Tibial nerve (tissue), 3 donors: ENCODE data around the gene TMEM53.

Experiments used
- POLR2A ChIP-seq, 2 donors: fragments of 450-650 bp; IDR thresholded peaks; one replicate each; pipeline ENCODE4 v1.6.1; 2017; ENCODE audit warnings: antibody characterized with exemption in 2 of 2, mild to moderate bottlenecking in 2 of 2, moderate library complexity in 2 of 2
- TF ChIP-seq, protein P1 (sequence below), 5 experiments: fragments of 200-600 bp in 3 of 5; fragments of 450-650 bp in 2 of 5; sonication (generic) in 3 of 5; IDR thresholded peaks; one replicate each; pipeline ENCODE4 v1.5.1; 2016 to 2019; ENCODE audit warnings: antibody characterized with exemption in 5 of 5, mild to moderate bottlenecking in 3 of 5, moderate library complexity in 2 of 5

DNA sequence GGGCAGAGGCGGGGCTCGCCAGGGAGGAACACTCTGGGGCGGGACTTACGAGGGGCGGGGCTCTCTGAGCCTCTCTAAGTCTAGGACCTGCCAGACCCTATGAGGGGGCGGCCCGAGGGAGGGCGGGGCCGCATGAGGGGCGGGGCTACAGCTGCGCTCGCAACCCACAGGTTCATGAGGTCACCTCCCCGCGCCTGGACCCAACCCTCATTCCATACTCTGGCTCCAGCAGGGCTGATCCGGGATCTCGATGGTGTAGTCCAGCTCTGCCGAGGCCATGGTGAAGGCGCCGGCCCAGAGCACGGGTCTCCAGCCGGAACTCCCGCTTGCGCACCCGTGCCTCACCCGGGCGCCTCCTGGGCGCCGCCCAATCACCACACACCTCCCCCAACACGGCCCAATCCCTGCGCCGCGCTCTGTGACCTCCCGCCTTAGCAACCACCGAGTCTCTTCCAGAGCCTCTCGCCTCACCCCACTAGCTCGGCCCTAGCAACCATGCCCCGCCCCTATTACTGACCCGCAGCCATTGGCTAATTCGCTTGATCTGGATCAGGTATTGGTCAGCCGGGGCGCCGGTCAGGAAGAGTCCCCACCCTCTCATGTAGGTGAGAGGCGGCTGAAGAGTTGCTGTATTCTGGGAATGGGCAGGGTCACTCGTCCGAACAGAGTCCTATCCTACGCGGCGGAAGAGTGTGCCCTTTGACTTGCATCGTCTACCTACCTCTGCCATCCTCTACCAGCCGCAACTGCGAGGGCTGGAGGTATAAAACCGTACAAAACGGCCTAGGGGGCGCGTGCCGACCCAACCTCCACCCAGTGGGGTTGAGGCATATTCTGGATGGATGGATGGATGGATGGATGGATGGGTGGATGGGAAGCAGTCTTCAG, at the start of gene TMEM53, which contains the start of gene ARMH1:
- peak; percentile 51 to 77 for TF ChIP-seq POLR2A (IDR thresholded peaks at IDR 0.05)
- TF ChIP-seq, protein P1, sequence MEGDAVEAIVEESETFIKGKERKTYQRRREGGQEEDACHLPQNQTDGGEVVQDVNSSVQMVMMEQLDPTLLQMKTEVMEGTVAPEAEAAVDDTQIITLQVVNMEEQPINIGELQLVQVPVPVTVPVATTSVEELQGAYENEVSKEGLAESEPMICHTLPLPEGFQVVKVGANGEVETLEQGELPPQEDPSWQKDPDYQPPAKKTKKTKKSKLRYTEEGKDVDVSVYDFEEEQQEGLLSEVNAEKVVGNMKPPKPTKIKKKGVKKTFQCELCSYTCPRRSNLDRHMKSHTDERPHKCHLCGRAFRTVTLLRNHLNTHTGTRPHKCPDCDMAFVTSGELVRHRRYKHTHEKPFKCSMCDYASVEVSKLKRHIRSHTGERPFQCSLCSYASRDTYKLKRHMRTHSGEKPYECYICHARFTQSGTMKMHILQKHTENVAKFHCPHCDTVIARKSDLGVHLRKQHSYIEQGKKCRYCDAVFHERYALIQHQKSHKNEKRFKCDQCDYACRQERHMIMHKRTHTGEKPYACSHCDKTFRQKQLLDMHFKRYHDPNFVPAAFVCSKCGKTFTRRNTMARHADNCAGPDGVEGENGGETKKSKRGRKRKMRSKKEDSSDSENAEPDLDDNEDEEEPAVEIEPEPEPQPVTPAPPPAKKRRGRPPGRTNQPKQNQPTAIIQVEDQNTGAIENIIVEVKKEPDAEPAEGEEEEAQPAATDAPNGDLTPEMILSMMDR (IDR thresholded peaks at IDR 0.05), result peak in 2 of 5 experiments; percentile 10 to 43
